Skeletal muscle tissue (tissue), 4 donors: Measurements from ENCODE around the gene SDK1. TPM values are rescaled to one million over a fixed set of nuclear protein-coding genes. Genes with fewer than 3 reads are reported as not detected.
A peak's percentile ranks its signal among the peaks of the same experiment; 100 is the strongest.

Experiments used
- H3K27ac ChIP-seq: one replicate; pipeline ENCODE4 v1.7.0; 2013; ENCODE audit warnings: mild to moderate bottlenecking, low read depth, low read length, inconsistent platforms
- H3K27me3 ChIP-seq, 3 donors: one replicate each; pipeline ENCODE4 v1.7.0; 2013; ENCODE audit warnings: low read length in 3 of 3; ENCODE audit not compliant: control insufficient read depth in 3 of 3, insufficient read depth in 3 of 3
- H3K36me3 ChIP-seq, 3 donors: one replicate each; pipeline ENCODE4 v1.7.0; 2013; ENCODE audit warnings: low read length in 3 of 3; ENCODE audit not compliant: control insufficient read depth in 3 of 3, insufficient read depth in 3 of 3
- H3K4me1 ChIP-seq, 3 donors: one replicate each; pipeline ENCODE4 v1.7.0; 2013; ENCODE audit warnings: low read length in 3 of 3, mild to moderate bottlenecking in 3 of 3; ENCODE audit not compliant: control insufficient read depth in 3 of 3, insufficient read depth in 3 of 3
- H3K4me3 ChIP-seq, 3 donors: one replicate each; pipeline ENCODE4 v1.7.0; 2013; ENCODE audit warnings: low read length in 3 of 3
- H3K9ac ChIP-seq, 3 donors: one replicate each; pipeline ENCODE4 v1.7.0; 2013; ENCODE audit warnings: low read length in 3 of 3, mild to moderate bottlenecking in 3 of 3, moderate library complexity in 2 of 3, low read depth in 1 of 3
- H3K9me3 ChIP-seq, 3 donors: one replicate each; pipeline ENCODE4 v1.7.0; 2013; ENCODE audit warnings: low read length in 3 of 3; ENCODE audit not compliant: control insufficient read depth in 3 of 3
- total RNA-seq: library from RNA; depleted of rRNA; stranded (reverse); fragments of >200 nt; gene quantifications from one replicate; pipeline ENCODE4 v1.2.3, GENCODE V29; 2014
- donor health status: Osteomylitis.

The SDK1 gene
- total RNA-seq, 1 donor from 2014 or later: 3.7 TPM

DNA sequence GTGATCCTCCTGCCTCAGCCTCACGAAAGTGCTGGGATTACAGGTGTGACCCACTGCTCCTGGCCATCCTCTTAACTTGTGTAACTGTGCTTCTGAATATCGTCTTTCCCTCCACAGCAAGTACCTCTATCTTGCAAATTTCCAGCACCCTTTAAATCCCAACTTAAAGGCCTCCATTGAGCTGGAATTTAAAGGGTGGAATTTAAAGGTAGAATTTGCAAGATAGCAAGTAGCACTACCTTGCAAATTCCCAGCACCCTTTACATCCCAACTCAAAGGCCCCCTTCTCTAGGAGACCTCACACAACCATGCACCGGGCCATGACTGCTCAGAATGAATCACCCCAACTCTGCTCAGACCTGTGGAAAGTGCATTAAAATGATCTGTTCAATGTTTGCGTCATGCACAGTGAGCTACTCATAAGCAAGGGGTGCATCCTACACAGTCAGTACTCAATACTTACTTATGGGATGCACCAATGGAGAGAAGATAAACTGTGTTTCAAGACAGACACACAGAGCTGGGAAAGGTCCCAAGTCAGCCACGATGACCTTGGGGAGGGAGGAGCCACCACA is 17.8 kb upstream of the SDK1 start:
- H3K4me3 ChIP-seq: no peak overlapping the region
- no peaks in the 10 kb centered on the region for H3K27me3 ChIP-seq
- H3K9me3 ChIP-seq: peaks cover 0 to 2% (median 0%) of the 10 kb centered on the region in 3 donors
- H3K9ac ChIP-seq: no peak overlapping the region
- H3K27ac ChIP-seq: no peak overlapping the region
- no peaks in the 10 kb centered on the region for H3K36me3 ChIP-seq
- peaks cover 0 to 2% (median 0%) of the 10 kb centered on the region in 3 donors for H3K4me1 ChIP-seq

DNA sequence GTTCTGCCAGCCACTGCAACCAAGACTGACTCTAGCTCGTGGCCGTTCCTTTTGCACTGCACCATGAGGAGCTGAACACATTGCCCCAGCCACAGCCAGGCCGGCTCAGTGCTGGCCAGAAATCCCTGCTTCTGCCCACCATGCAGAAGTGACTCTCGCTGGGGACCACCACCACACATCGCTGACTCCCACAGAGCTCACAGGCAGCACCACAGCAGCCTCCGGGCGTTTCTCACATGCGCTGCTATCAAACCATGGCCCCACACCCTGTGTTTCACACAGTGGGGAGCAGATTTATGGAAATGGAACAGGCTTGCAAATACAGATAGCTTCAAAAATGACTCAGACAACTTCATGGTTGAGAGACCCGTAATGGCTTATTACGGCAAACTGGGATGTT is 15.4 kb upstream of the SDK1 start:
- no peak overlapping the region for H3K4me3 ChIP-seq
- H3K36me3 ChIP-seq: no peaks in the 10 kb centered on the region
- H3K27me3 ChIP-seq: no peaks in the 10 kb centered on the region
- H3K9me3 ChIP-seq: peaks cover 0 to 6% (median 0%) of the 10 kb centered on the region in 3 donors
- H3K4me1 ChIP-seq: peaks cover 0 to 2% (median 0%) of the 10 kb centered on the region in 3 donors
- no peak overlapping the region for H3K9ac ChIP-seq
- H3K27ac ChIP-seq: no peak overlapping the region

DNA sequence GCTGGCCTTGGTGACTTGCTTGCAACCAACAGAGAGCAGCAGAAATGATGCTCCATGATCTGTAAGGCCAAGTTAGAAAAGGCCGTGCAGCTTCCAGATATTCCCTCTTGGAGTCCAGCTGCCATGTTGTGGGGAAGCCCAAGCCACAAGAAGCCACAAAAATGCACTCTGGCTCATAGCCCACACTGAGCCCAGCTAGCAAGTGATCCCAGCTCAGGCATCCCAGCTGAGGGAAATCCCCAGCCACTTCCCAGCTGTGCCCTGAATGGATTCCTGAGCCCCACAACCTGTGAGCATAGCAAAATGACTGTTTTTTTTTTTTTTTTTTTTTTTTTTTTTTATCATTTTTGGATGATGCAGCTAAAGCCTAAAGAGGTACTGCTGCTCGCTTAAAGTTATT is 11.1 kb upstream of the SDK1 start:
- Histone ChIP-seq H3K4me3 (no peak overlapping the region), H3K27me3 (peaks cover 0 to 5% (median 4%) of the 10 kb centered on the region in 3 donors), H3K4me1 (no peaks in the 10 kb centered on the region), H3K9me3 (peaks cover 0 to 6% (median 0%) of the 10 kb centered on the region in 3 donors), H3K27ac (no peak overlapping the region), H3K9ac (no peak overlapping the region), H3K36me3 (no peaks in the 10 kb centered on the region)

DNA sequence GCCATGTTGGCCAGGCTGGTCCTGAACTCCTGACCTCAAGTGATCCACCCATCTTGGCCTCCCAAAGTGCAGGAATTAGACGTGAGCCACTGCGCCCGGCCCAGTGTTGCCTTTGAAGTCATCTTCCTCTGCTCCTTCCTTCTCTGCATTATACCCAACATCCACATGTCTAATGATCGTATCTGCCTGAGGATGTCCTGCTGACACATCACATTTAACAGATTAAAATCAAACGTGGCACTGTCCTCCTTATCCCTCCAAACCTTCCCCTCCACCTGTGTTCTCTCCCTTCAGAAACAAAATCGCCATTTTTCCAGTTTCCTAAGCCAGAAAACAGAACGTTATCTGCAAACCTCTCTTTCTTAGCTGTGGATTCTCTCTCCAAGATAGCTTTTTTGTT is 8.4 kb upstream of the SDK1 start:
- H3K27me3 ChIP-seq: peaks cover 0 to 5% (median 5%) of the 10 kb centered on the region in 3 donors
- H3K9ac ChIP-seq: no peak overlapping the region
- no peaks in the 10 kb centered on the region for H3K36me3 ChIP-seq
- no peak overlapping the region for H3K4me3 ChIP-seq
- H3K4me1 ChIP-seq: no peaks in the 10 kb centered on the region
- peaks cover 0 to 4% (median 0%) of the 10 kb centered on the region in 3 donors for H3K9me3 ChIP-seq
- no peak overlapping the region for H3K27ac ChIP-seq

DNA sequence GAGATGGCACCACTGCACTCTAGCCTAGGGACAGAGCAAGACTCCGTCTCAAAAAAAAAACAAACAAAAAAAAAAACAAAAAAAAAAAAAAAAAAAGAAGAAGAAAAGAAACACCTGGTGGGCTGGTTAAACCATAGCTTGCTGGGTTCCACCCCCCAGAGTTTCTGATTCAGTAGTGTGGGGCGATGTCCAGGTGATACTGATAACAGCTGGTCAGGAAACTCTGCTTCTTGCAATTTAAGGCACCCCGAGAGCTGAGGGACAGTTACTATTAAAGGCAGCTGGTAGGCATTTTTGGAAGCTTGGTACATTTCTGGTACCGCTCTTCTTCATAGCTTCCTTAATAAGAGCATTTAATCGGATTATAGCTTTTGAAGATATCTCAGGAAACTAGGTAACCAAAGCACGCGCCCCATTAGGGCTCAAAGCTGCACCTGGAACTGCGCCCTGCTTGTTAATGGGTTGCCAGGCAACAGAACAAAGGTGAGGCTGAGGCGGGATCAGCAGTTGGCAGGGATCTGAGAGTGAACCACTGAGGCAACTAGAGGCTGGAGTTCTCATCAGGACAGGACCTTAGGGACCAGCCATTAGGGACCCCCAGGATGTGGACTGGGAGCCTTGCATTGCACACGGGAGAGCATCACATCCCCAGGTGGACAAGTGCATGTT is 6.5 kb upstream of the SDK1 start:
- H3K9ac ChIP-seq: no peak overlapping the region

DNA sequence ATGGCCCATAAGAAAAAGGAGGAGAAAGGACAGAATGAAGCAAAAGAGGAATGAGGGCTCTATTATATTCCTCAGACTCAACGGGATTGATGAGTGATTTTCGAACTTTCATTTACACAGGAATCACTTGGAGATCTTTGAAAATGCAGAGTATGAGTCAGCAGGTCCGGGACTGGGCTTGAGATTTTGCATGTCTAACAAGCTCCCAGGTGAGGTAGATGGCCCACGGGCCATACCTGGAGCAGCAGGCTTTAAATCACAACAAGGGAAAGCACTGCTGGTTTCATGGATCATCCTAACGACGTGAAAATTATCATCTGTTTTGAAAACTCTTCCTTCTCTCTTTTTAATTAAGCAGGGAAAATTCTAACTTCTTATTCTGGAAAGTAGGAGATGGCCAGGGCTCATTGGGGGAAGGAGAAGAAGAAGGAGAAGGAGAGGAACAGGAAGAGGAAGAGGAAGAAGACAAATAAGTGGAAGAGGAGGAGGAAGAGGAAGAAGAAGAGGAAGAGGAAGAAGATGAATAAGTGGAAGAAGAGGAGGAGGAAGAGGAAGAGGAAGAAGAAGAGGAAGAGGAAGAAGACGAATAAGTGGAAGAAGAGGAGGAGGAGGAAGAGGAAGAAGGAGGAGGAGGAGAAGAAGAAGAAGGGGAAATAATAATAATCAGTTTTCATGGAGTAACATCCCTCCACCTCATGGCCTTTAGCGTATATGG is 3.8 kb upstream of the SDK1 start:
- Histone ChIP-seq H3K9me3 (no peaks in the 10 kb centered on the region), H3K27ac (no peak overlapping the region), H3K27me3 (peaks cover 12 to 20% (median 15%) of the 10 kb centered on the region in 3 donors), H3K4me3 (no peak overlapping the region), H3K4me1 (peaks cover 3 to 13% (median 13%) of the 10 kb centered on the region in 3 donors), H3K36me3 (no peaks in the 10 kb centered on the region), H3K9ac (no peak overlapping the region)

More for the DNA sequence above, 6.5 kb upstream of the SDK1 start:
- Histone ChIP-seq H3K4me3 (no peak overlapping the region), H3K27ac (no peak overlapping the region), H3K27me3 (peaks cover 5 to 12% (median 8%) of the 10 kb centered on the region in 3 donors), H3K9me3 (peaks cover 0 to 4% (median 0%) of the 10 kb centered on the region in 3 donors), H3K36me3 (no peaks in the 10 kb centered on the region), H3K4me1 (no peaks in the 10 kb centered on the region)

DNA sequence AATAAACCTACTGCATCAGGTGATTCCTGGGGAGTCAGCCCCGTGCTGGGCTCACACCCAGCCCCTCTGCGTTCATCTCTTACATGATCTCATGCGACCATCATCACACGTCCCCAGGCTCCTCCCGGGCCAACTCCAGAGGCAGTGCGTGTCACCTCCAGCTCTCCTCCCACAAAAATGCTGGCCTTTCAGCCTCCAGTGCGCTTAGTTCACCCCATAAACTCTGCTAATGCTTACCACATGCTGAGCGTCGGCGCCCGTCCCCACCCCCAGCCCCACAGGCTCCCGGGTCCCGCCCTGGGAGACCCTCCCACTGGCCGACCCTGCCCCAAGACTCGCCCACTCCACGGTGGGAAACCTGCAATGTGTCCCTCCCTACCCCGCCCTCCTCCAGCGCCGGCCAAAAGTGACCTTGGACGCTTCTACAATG is 816 bp upstream of the SDK1 start:
- Histone ChIP-seq H3K9ac (peak overlapping the region in 1 of 3 donors; percentile 25), H3K27me3 (peaks cover 11 to 15% (median 12%) of the 10 kb centered on the region in 3 donors), H3K36me3 (no peaks in the 10 kb centered on the region), H3K27ac (no peak overlapping the region), H3K4me3 (peak overlapping the region; percentile 56 to 60 (median 60)), H3K4me1 (peaks cover 3 to 13% (median 13%) of the 10 kb centered on the region in 3 donors), H3K9me3 (no peaks in the 10 kb centered on the region)

DNA sequence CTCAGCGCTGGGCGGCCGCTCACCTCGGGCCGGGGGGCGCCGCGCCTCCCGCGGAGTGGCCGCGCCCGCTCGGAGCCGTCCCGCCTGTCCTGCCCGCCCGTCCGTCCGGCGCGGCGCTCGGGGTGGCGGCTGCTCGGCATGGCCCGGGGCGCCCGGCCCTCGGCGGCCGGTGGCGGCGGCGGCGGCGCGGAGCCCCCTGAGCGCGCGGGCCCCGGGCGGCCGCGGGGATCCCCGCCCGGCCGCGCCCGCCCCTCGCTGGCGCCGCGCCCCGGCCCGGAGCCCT is 338 bp downstream of the SDK1 start:
- Histone ChIP-seq H3K27ac (no peak overlapping the region), H3K27me3 (peaks cover 11 to 15% (median 12%) of the 10 kb centered on the region in 3 donors), H3K36me3 (no peaks in the 10 kb centered on the region), H3K9ac (no peak overlapping the region), H3K4me3 (peak overlapping the region in 1 of 3 donors; percentile 22), H3K4me1 (peaks cover 3 to 13% (median 13%) of the 10 kb centered on the region in 3 donors), H3K9me3 (no peaks in the 10 kb centered on the region)

DNA sequence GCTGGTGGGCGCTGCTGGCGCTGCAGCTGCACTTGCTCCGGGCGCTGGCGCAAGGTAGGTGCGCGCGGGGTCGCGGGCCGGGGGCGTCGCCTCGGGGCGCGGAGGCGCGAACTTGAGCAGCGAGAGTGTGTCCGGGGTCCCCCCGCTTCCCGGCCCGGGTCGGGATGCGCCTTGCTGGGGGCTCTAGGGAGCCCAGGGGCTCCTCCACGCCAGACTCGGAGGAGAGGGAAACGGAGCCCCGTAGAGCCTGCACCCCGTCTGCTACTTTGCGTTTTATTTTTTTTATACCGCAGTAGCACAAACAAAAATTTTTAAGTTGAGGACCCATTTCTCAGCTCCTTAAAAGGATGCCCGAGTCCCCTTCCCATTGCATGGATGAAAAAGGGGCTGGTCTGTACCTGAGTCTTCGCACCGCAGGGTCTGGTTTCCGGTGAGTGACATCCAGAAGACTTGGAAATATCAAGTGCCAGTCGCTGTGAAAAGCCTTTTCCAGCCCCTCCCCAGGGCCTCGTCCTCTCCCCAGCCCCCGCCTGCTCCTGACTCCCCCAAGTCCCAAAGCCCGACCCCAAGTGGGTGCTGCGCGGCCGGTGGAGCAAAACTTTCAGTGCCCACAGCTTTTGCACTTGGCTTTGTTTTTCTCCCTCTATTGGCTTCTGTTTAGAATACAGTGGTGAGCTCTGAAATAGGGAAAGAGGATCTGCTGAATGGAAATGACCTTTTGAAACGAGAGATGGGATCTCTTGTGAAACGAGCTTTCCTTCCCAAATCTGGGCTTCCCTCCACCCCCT is 973 bp downstream of the SDK1 start:
- H3K4me3 ChIP-seq: peak overlapping the region; percentile 46 to 76 (median 67)
- H3K27me3 ChIP-seq: peaks cover 11 to 15% (median 12%) of the 10 kb centered on the region in 3 donors
- H3K9me3 ChIP-seq: no peaks in the 10 kb centered on the region
- H3K36me3 ChIP-seq: no peaks in the 10 kb centered on the region
- H3K9ac ChIP-seq: peak overlapping the region; percentile 28 to 62 (median 51)
- H3K4me1 ChIP-seq: peaks cover 3 to 13% (median 13%) of the 10 kb centered on the region in 3 donors
- H3K27ac ChIP-seq: no peak overlapping the region
